ENCODE data around the gene VEPH1.
"Not testable (repeated sequence)": the region's sequence is repeated elsewhere in the genome, so short reads cannot be mapped to it uniquely, and the experiment has no call there.

VEPH1 gene

GRCh38 chr3:157336252-157337009, 166.8 kb downstream of the VEPH1 start:
- no peak for DNase-seq

- no peak for DNase-seq
These were observed 167.8 kb downstream of the VEPH1 start for GRCh38 chr3:157335233-157336076.

GRCh38 chr3:157333551-157333991, 169.6 kb downstream of the VEPH1 start:
- no peak for DNase-seq

GRCh38 chr3:157330206-157330605, 173.0 kb downstream of the VEPH1 start:
- no peak for DNase-seq

- DNase-seq, result no peak
These were observed 173.7 kb downstream of the VEPH1 start for GRCh38 chr3:157329551-157329950.

GRCh38 chr3:157327837-157328236, 175.4 kb downstream of the VEPH1 start:
- no peak for DNase-seq

GRCh38 chr3:157327018-157327417, 176.2 kb downstream of the VEPH1 start:
- DNase-seq, result no peak

- not testable (repeated sequence) for DNase-seq
These were observed 178.3 kb downstream of the VEPH1 start for GRCh38 chr3:157324869-157325268.

GRCh38 chr3:157323360-157323759, 179.9 kb downstream of the VEPH1 start:
- no peak for DNase-seq

- DNase-seq, result no peak
These were observed 183.5 kb downstream of the VEPH1 start for GRCh38 chr3:157319672-157320071.

GRCh38 chr3:157318639-157319288, 184.5 kb downstream of the VEPH1 start:
- no peak for DNase-seq

GRCh38 chr3:157317895-157318294, 185.3 kb downstream of the VEPH1 start:
- no peak for DNase-seq

GRCh38 chr3:157313186-157313585, 190.0 kb downstream of the VEPH1 start:
- DNase-seq, result no peak

GRCh38 chr3:157312376-157312745, 190.9 kb downstream of the VEPH1 start:
- no peak for DNase-seq

- DNase-seq, result no peak
These were observed 191.4 kb downstream of the VEPH1 start for GRCh38 chr3:157311633-157312375.

- no peak for DNase-seq
These were observed 192.7 kb downstream of the VEPH1 start for GRCh38 chr3:157310329-157311052.

GRCh38 chr3:157306502-157306901, 196.7 kb downstream of the VEPH1 start:
- no peak for DNase-seq

GRCh38 chr3:157305392-157305791, 197.8 kb downstream of the VEPH1 start:
- no peak for DNase-seq

- DNase-seq, result no peak
These were observed 201.5 kb downstream of the VEPH1 start for GRCh38 chr3:157301755-157302154.

GRCh38 chr3:157300981-157301663, 202.1 kb downstream of the VEPH1 start:
- DNase-seq, result no peak

GRCh38 chr3:157300094-157300493, 203.1 kb downstream of the VEPH1 start:
- DNase-seq, result no peak

Data from hematopoietic multipotent progenitor cell treated with erythropoietin and hydrocortisone succinate and interleukin-3 and kit ligand, for 4 days (in vitro differentiated cells).